SK-N-SH treated with all-trans-retinoic acid at 6 μM for 48 hours (cell line): ENCODE measurements around the gene TCP11L2.

Experiments
- BACH2 ChIP-seq: fragments of 250-450 bp; sonication (Bioruptor Pico); IDR thresholded peaks from 2 replicates; pipeline ENCODE4 v1.9.0; 2021; ENCODE audit warnings: mild to moderate bottlenecking, borderline replicate concordance
- ESRRG ChIP-seq: fragments of 250-450 bp; sonication (Bioruptor Pico); IDR thresholded peaks from 2 replicates; pipeline ENCODE4 v1.6.1; 2021; ENCODE audit warnings: mild to moderate bottlenecking
- ISL1 ChIP-seq: fragments of 250-450 bp; sonication (Bioruptor Pico); IDR thresholded peaks from 2 replicates; pipeline ENCODE4 v2.1.2; 2022; ENCODE audit warnings: mild to moderate bottlenecking, moderate library complexity
- PATZ1 ChIP-seq: fragments of 250-450 bp; sonication (Bioruptor Pico); IDR thresholded peaks from 2 replicates; pipeline ENCODE4 v1.8.0; 2020; ENCODE audit warnings: mild to moderate bottlenecking, moderate library complexity, borderline replicate concordance
- PPARA ChIP-seq: fragments of 250-450 bp; sonication (Bioruptor Pico); IDR thresholded peaks from 2 replicates; pipeline ENCODE4 v1.5.0; 2020; ENCODE audit warnings: mild to moderate bottlenecking, borderline replicate concordance
- ZNF8 ChIP-seq: fragments of 450-650 bp; formaldehyde crosslinking; IDR thresholded peaks from 2 replicates; pipeline ENCODE4 v1.5.0; 2020; ENCODE audit warnings: mild to moderate bottlenecking, moderate library complexity
- TF ChIP-seq, protein P1 (sequence below): fragments of 250-450 bp; sonication (Bioruptor Pico); IDR thresholded peaks from 2 replicates; pipeline ENCODE4 v1.5.1; 2020; ENCODE audit warnings: low read depth, mild to moderate bottlenecking, moderate library complexity

- TF ChIP-seq, protein P1, sequence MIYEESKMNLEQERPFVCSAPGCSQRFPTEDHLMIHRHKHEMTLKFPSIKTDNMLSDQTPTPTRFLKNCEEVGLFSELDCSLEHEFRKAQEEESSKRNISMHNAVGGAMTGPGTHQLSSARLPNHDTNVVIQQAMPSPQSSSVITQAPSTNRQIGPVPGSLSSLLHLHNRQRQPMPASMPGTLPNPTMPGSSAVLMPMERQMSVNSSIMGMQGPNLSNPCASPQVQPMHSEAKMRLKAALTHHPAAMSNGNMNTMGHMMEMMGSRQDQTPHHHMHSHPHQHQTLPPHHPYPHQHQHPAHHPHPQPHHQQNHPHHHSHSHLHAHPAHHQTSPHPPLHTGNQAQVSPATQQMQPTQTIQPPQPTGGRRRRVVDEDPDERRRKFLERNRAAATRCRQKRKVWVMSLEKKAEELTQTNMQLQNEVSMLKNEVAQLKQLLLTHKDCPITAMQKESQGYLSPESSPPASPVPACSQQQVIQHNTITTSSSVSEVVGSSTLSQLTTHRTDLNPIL (CRISPR knock-in tag), result no peak
- TF ChIP-seq BACH2 (CRISPR knock-in tag), result no peak
- TF ChIP-seq PPARA (CRISPR knock-in tag), result no peak
- TF ChIP-seq ZNF8 (CRISPR knock-in tag), result no peak
- TF ChIP-seq ESRRG, result no peak
- no peak for TF ChIP-seq PATZ1 (CRISPR knock-in tag)
- no peak for TF ChIP-seq ISL1 (CRISPR knock-in tag)
These were observed 58.0 kb downstream of the TCP11L2 start for GRCh38 chr12:106360400-106360994.
